ENCODE results near the gene RUNX2. TPM values are rescaled to one million over a fixed set of nuclear protein-coding genes. Genes with fewer than 3 reads are reported as not detected.

Gene RUNX2
- total and polyA plus RNA-seq, 12 donors, result 0.28 to 4.5 (median 1.8) TPM

DNA sequence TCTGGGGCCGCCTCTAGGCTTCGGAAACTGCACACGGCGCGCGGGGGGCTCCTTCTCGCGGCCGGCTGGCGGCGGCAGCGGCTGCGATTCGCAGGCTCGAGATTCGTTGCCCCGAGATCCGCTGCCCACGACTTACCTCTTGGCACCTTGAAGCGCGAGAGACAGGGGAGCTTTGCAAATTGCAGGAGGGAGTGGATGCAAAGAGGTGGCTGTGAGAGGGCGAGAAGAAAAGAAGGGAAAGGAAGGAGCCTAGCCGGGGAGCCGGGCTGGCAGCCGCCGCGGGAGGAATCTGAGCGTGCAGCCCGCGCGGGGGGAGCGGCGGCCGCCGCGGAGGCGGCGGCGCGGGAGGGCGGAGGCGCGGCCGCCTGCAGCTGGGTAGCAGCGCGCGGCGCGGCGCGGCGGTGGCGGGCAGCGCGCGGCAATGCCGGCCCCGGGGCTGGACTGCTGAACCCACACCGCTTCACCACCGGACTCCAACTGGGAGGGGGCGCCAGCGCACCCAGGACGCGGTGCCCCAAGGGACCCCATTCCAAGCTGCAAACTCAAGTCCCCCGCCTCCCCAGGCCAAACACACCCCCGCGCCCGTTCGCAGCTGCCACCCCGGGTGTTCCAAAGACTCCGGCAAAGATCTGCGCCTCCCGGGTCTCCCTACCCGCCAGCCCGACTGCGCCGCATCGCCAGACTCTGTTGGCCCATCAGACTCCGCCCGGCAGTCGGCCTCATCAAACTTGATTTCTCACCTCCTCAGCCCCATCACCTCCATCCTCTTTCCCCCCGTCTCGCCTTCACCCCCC is 93.8 kb downstream of the RUNX2 start:
- intact Hi-C loops (cut with DNase I), result loop anchor here in 1 of 2 donors (10.0 kb wide), 1 partner anchor 767 kb away; no protein-coding TSS in a partner anchor
- peak; percentile 27 to 67 (median 49) for DNase-seq
- WGBS, 4 donors, result 0 to 1% (median 1%) methylated on average over 36 to 82 of the region's 83 CpGs
- Histone ChIP-seq H3K36me3 (replicated peaks in 1 of 2) (no peaks in the 10 kb centered on the region), H3K27me3 (peaks cover 59% of the 10 kb centered on the region), H3K4me1 (replicated peaks in 1 of 2) (peaks cover 16 to 28% of the 10 kb centered on the region in 2 donors), H3K27ac (peak overlapping the region in 2 of 5 donors; percentile 67 to 76), H3K4me3 (peak overlapping the region in 2 of 4 donors; percentile 53 to 66), H3K9me3 (replicated peaks in 1 of 3) (no peaks in the 10 kb centered on the region)
- TF ChIP-seq, protein P1, sequence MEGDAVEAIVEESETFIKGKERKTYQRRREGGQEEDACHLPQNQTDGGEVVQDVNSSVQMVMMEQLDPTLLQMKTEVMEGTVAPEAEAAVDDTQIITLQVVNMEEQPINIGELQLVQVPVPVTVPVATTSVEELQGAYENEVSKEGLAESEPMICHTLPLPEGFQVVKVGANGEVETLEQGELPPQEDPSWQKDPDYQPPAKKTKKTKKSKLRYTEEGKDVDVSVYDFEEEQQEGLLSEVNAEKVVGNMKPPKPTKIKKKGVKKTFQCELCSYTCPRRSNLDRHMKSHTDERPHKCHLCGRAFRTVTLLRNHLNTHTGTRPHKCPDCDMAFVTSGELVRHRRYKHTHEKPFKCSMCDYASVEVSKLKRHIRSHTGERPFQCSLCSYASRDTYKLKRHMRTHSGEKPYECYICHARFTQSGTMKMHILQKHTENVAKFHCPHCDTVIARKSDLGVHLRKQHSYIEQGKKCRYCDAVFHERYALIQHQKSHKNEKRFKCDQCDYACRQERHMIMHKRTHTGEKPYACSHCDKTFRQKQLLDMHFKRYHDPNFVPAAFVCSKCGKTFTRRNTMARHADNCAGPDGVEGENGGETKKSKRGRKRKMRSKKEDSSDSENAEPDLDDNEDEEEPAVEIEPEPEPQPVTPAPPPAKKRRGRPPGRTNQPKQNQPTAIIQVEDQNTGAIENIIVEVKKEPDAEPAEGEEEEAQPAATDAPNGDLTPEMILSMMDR (IDR thresholded peaks at IDR 0.05), result no peak
- no peak for TF ChIP-seq POLR2A (IDR thresholded peaks at IDR 0.05)

DNA sequence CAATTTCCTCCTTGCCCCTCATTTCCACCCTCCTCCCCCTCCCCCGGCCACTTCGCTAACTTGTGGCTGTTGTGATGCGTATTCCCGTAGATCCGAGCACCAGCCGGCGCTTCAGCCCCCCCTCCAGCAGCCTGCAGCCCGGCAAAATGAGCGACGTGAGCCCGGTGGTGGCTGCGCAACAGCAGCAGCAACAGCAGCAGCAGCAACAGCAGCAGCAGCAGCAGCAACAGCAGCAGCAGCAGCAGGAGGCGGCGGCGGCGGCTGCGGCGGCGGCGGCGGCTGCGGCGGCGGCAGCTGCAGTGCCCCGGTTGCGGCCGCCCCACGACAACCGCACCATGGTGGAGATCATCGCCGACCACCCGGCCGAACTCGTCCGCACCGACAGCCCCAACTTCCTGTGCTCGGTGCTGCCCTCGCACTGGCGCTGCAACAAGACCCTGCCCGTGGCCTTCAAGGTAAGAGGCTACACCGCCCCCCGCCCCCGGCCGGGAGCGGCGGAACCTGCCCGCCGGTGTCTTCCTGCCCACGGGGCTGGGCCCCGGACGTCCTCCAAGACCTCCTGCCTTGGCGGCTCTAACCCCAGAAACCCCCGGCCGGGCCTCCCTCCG is 94.5 kb downstream of the RUNX2 start:
- Histone ChIP-seq H3K4me3 (peak overlapping the region in 2 of 4 donors; percentile 53 to 66), H3K27me3 (peaks cover 52% of the 10 kb centered on the region), H3K27ac (peak overlapping the region in 4 of 5 donors; percentile 20 to 76 (median 54)), H3K9me3 (replicated peaks in 1 of 3) (no peaks in the 10 kb centered on the region), H3K4me1 (replicated peaks in 1 of 2) (peaks cover 16 to 28% of the 10 kb centered on the region in 2 donors), H3K36me3 (replicated peaks in 1 of 2) (no peaks in the 10 kb centered on the region)
- intact Hi-C loops (cut with DNase I), result loop anchor here in 1 of 2 donors (10.0 kb wide), 1 partner anchor 768 kb away; no protein-coding TSS in a partner anchor
- 0 to 1% (median 1%) methylated on average over 13 to 55 of the region's 55 CpGs for WGBS, 4 donors
- TF ChIP-seq, protein P1 (IDR thresholded peaks at IDR 0.05), result no peak
- no peak for TF ChIP-seq POLR2A (IDR thresholded peaks at IDR 0.05)
- peak in 5 of 7 donors; percentile 20 to 57 (median 29) for DNase-seq

DNA sequence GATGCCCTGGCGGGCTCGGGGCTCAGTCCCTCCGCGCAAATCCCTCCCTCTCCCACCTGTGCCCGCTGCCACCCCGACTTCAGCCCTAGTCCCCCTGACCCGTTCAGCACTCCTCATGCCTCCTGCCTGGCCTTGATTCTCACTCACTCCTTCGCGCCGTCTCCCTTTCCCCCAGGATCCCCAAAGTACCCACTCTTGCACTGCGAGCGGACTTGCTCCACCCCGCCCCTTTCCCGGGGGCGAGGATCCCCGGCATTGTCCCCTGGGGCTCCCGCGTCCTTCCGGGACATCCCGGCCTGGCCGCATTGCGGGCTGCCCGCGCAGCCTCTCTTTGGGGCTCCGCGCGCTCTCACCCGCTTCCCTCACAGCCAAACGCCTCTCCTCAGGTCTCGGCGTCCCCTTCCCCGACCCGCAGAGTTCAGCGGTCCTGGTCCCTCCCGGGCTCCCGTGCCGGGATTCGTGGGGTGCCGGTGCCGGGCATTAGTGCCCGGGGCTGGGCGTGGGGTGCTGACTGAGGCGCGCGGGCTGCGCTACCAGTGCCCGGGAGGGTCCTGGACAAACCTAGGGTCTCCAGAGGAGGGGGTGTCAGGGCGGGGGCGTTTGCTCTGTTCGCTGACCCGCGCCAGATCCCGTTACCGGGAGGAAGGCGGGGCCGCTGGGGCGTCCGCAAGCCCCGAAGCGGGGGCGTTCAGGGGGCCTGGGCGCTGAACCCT is 95.1 kb downstream of the RUNX2 start:
- peak in 1 of 7 donors; percentile 16 for DNase-seq
- 0 to 3% (median 2%) methylated on average over 25 to 62 of the region's 62 CpGs for WGBS, 4 donors

More for the DNA sequence above, 95.1 kb downstream of the RUNX2 start:
- no peaks in the 10 kb centered on the region for H3K36me3 ChIP-seq (replicated peaks in 1 of 2)
- no peaks in the 10 kb centered on the region for H3K9me3 ChIP-seq (replicated peaks in 1 of 3)
- peaks cover 49% of the 10 kb centered on the region for H3K27me3 ChIP-seq
- peak overlapping the region in 2 of 4 donors; percentile 53 to 66 for H3K4me3 ChIP-seq
- peaks cover 16 to 28% of the 10 kb centered on the region in 2 donors for H3K4me1 ChIP-seq (replicated peaks in 1 of 2)
- peak in 1 of 2 donors; percentile 15 for TF ChIP-seq POLR2A (IDR thresholded peaks at IDR 0.05)
- TF ChIP-seq, protein P1 (IDR thresholded peaks at IDR 0.05), result no peak
- peak overlapping the region in 4 of 5 donors; percentile 20 to 76 (median 54) for H3K27ac ChIP-seq
- intact Hi-C loops (cut with DNase I), result loop anchor here in 1 of 2 donors (10.0 kb wide), 1 partner anchor 768 kb away; no protein-coding TSS in a partner anchor
